ENCODE results near the gene GLDN.

Gene GLDN

GRCh38 chr15:51323749-51324148, 17.7 kb upstream of the GLDN start:
- no peak for DNase-seq

GRCh38 chr15:51325167-51325566, 16.3 kb upstream of the GLDN start:
- no peak for DNase-seq

GRCh38 chr15:51327081-51327480, 14.4 kb upstream of the GLDN start:
- DNase-seq: no peak

GRCh38 chr15:51328926-51329325, 12.5 kb upstream of the GLDN start:
- DNase-seq: no peak

- no peak for DNase-seq
These were observed 10.3 kb upstream of the GLDN start for GRCh38 chr15:51331141-51331540.

GRCh38 chr15:51332206-51333147, 9.0 kb upstream of the GLDN start:
- DNase-seq: no peak

GRCh38 chr15:51333571-51333970, 7.9 kb upstream of the GLDN start:
- no peak for DNase-seq

GRCh38 chr15:51334011-51334451, 7.4 kb upstream of the GLDN start:
- DNase-seq: no peak

GRCh38 chr15:51335087-51335486, 6.4 kb upstream of the GLDN start:
- no peak for DNase-seq

GRCh38 chr15:51335538-51336410, 5.7 kb upstream of the GLDN start:
- DNase-seq: no peak

- no peak for DNase-seq
These were observed 3.0 kb upstream of the GLDN start, which contains the start of gene CYP19A1 for GRCh38 chr15:51338496-51338895. Gene CYP19A1, minus strand, starts transcription at chr15:51338596. Its CDS starts 95,684 bp downstream, at chr15:51242912.

GRCh38 chr15:51342227-51342999, 958 bp downstream of the GLDN start:
- no peak for DNase-seq

- DNase-seq: no peak
These were observed 2.0 kb downstream of the GLDN start for GRCh38 chr15:51343466-51343865.

- DNase-seq: no peak
These were observed 4.7 kb downstream of the GLDN start for GRCh38 chr15:51346136-51346535.

GRCh38 chr15:51348688-51349087, 7.2 kb downstream of the GLDN start:
- no peak for DNase-seq

GRCh38 chr15:51349156-51349844, 7.8 kb downstream of the GLDN start:
- DNase-seq: no peak

GRCh38 chr15:51350723-51351122, 9.3 kb downstream of the GLDN start:
- no peak for DNase-seq

- no peak for DNase-seq
These were observed 12.5 kb downstream of the GLDN start for GRCh38 chr15:51353976-51354375.

- no peak for DNase-seq
These were observed 13.6 kb downstream of the GLDN start for GRCh38 chr15:51355096-51355495.

- DNase-seq: no peak
These were observed 14.7 kb downstream of the GLDN start for GRCh38 chr15:51356147-51356546.

- no peak for DNase-seq
These were observed 15.5 kb downstream of the GLDN start for GRCh38 chr15:51356983-51357382.

GRCh38 chr15:51359981-51360380, 18.5 kb downstream of the GLDN start:
- no peak for DNase-seq
